ENCODE measurements around the gene NCAM1. TPM values are rescaled to one million over a fixed set of nuclear protein-coding genes. Genes with fewer than 3 reads are reported as not detected.

NCAM1 gene
- total and polyA plus RNA-seq, 2 of the 13 experiments (the other 11 are each of a cell fraction or from before 2014, with no cell fraction given) = 0.05 TPM; not detected in 1

DNA sequence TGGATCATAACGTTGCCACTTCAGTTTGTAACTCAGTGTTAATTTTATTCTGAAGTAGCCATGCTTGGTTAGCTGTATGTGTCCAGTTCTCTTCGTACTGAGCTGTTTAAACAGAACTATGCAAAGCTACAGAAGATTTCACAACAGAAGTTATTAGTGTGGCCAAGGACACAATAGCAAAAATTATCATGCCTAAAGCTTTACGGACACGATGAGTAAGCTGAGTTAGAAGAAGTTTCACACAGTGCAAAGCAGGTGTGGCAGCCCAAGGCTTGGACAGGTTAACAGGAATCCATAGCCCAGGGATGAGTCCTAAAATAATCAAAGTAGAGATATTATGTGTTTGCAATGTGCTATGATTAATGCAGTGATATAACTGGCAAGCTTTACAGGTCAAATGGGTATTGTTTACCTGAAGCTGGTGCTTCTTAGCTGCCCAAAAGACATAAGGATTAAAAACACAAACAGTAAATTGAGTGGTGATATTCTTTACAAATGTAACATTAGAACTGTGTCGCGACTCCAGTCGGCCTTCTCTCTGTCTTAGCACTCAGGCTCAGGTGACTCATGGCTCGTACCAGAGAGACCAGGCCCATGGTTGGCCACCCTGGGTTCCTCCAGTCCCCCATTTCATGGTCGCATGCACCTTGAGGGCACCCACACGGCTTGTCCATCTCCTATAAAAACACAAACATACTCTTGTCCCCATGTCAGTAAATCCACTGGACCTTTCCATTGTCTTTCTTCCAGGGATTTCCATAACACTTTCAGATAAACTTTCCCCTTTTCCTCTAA is 35.5 kb upstream of the NCAM1 start (continued):
- TF ChIP-seq, protein P1, sequence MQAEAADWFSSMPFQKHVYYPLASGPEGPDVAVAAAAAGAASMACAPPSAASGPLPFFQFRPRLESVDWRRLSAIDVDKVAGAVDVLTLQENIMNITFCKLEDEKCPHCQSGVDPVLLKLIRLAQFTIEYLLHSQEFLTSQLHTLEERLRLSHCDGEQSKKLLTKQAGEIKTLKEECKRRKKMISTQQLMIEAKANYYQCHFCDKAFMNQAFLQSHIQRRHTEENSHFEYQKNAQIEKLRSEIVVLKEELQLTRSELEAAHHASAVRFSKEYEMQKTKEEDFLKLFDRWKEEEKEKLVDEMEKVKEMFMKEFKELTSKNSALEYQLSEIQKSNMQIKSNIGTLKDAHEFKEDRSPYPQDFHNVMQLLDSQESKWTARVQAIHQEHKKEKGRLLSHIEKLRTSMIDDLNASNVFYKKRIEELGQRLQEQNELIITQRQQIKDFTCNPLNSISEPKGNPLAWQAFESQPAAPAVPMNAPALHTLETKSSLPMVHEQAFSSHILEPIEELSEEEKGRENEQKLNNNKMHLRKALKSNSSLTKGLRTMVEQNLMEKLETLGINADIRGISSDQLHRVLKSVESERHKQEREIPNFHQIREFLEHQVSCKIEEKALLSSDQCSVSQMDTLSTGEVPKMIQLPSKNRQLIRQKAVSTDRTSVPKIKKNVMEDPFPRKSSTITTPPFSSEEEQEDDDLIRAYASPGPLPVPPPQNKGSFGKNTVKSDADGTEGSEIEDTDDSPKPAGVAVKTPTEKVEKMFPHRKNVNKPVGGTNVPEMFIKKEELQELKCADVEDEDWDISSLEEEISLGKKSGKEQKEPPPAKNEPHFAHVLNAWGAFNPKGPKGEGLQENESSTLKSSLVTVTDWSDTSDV (CRISPR knock-in tag; IDR thresholded peaks at IDR 0.05) = no peak
- TF ChIP-seq SRF (IDR thresholded peaks at IDR 0.05; ENCODE audit: low read depth, low read length) = no peak
- no peak for TF ChIP-seq NFKBIZ (CRISPR knock-in tag; IDR thresholded peaks at IDR 0.05)
- TF ChIP-seq TCF7L2 (IDR thresholded peaks at IDR 0.05; ENCODE audit: low read depth, low read length) = no peak
- no peak for TF ChIP-seq ZNF780A (CRISPR knock-in tag; IDR thresholded peaks at IDR 0.05)
- TF ChIP-seq JDP2 (CRISPR knock-in tag; IDR thresholded peaks at IDR 0.05; ENCODE audit: borderline replicate concordance) = no peak

GRCh38 chr11:112928136-112928535 is 33.1 kb upstream of the NCAM1 start:
- WGBS (ENCODE audit: low lambda C conversion rate) = 0% methylated on average over 3 of the region's 3 CpGs
- Histone ChIP-seq H3K36me3 (replicated peaks in 1 of 2; ENCODE audit: control insufficient read depth in 1 of 2, insufficient read depth in 2 of 2, low read length in 2 of 2) (no peaks in the 10 kb centered on the region), H3K9me3 (ENCODE audit: low read length) (no peaks in the 10 kb centered on the region), H3K4me1 (ENCODE audit: insufficient read depth, low read length) (no peaks in the 10 kb centered on the region), H3K79me2 (ENCODE audit: insufficient read depth, low read length) (no peaks in the 10 kb centered on the region), H2AFZ (ENCODE audit: low read length) (no peak overlapping the region), H4K20me1 (ENCODE audit: insufficient read depth, low read length) (no peaks in the 10 kb centered on the region), H3K27ac (ENCODE audit: extremely low read length, insufficient read depth, low read length) (no peak overlapping the region), H3K27me3 (ENCODE audit: control insufficient read depth in 1 of 2, insufficient read depth in 2 of 2, low read length in 2 of 2) (no peaks in the 10 kb centered on the region; a peak in 3 of 5 replicates), H3K4me2 (ENCODE audit: low read depth, low read length) (no peak overlapping the region), H3K4me3 (replicated peaks in 1 of 3; ENCODE audit: insufficient read depth in 1 of 3, low read depth in 2 of 3, low read length in 3 of 3) (no peak overlapping the region), H3K9ac (ENCODE audit: insufficient read depth, low read depth, low read length) (no peak overlapping the region)
- DNase-seq (ENCODE audit: low spot score) = no peak
- intact Hi-C loops (cut with micrococcal nuclease; ENCODE audit: unreplicated experiment) (no loop called here), in situ Hi-C loops (cut with HindIII; ENCODE audit: extremely low pct_ligation_motif_present, low pct_unique_long_range_greater_than_20kb) (no loop called here)
- ChIA-PET POLR2A (no interaction called here), CTCF (ENCODE audit: low intra/inter-chr PET ratio, low total read pairs) (no interaction called here)
- BruUV-seq (replicated peaks) = no TSS peak
- ATAC-seq = no peak
- no peak for FAIRE-seq
- TF ChIP-seq CEBPB (IDR thresholded peaks at IDR 0.05; ENCODE audit: borderline replicate concordance, low read depth, low read length) = no peak
- no peak for TF ChIP-seq CBX1 (IDR thresholded peaks at IDR 0.05; ENCODE audit: low read depth)
- no peak for TF ChIP-seq HNRNPK (IDR thresholded peaks at IDR 0.05; ENCODE audit: low read depth, low read length, poor library complexity, severe bottlenecking)
- no peak for TF ChIP-seq DPF2 (CRISPR knock-in tag; IDR thresholded peaks at IDR 0.05; ENCODE audit: borderline replicate concordance, low read depth)
- TF ChIP-seq, protein P2, sequence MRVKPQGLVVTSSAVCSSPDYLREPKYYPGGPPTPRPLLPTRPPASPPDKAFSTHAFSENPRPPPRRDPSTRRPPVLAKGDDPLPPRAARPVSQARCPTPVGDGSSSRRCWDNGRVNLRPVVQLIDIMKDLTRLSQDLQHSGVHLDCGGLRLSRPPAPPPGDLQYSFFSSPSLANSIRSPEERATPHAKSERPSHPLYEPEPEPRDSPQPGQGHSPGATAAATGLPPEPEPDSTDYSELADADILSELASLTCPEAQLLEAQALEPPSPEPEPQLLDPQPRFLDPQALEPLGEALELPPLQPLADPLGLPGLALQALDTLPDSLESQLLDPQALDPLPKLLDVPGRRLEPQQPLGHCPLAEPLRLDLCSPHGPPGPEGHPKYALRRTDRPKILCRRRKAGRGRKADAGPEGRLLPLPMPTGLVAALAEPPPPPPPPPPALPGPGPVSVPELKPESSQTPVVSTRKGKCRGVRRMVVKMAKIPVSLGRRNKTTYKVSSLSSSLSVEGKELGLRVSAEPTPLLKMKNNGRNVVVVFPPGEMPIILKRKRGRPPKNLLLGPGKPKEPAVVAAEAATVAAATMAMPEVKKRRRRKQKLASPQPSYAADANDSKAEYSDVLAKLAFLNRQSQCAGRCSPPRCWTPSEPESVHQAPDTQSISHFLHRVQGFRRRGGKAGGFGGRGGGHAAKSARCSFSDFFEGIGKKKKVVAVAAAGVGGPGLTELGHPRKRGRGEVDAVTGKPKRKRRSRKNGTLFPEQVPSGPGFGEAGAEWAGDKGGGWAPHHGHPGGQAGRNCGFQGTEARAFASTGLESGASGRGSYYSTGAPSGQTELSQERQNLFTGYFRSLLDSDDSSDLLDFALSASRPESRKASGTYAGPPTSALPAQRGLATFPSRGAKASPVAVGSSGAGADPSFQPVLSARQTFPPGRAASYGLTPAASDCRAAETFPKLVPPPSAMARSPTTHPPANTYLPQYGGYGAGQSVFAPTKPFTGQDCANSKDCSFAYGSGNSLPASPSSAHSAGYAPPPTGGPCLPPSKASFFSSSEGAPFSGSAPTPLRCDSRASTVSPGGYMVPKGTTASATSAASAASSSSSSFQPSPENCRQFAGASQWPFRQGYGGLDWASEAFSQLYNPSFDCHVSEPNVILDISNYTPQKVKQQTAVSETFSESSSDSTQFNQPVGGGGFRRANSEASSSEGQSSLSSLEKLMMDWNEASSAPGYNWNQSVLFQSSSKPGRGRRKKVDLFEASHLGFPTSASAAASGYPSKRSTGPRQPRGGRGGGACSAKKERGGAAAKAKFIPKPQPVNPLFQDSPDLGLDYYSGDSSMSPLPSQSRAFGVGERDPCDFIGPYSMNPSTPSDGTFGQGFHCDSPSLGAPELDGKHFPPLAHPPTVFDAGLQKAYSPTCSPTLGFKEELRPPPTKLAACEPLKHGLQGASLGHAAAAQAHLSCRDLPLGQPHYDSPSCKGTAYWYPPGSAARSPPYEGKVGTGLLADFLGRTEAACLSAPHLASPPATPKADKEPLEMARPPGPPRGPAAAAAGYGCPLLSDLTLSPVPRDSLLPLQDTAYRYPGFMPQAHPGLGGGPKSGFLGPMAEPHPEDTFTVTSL (CRISPR knock-in tag; IDR thresholded peaks at IDR 0.05; ENCODE audit: borderline replicate concordance) = no peak
- TF ChIP-seq MXI1 (IDR thresholded peaks at IDR 0.05; ENCODE audit: borderline replicate concordance, low read depth, low read length) = no peak
- no peak for TF ChIP-seq POLR2AphosphoS2 (IDR thresholded peaks at IDR 0.05; ENCODE audit: low read depth, low read length)
- no peak for TF ChIP-seq TBX3 (IDR thresholded peaks at IDR 0.05; ENCODE audit: borderline replicate concordance)
- no peak for TF ChIP-seq TOPORS (CRISPR knock-in tag; IDR thresholded peaks at IDR 0.05)
